Coronary artery (tissue), 2 donors: ENCODE results near the gene OPN5.
A peak's percentile ranks its signal among the peaks of the same experiment; 100 is the strongest.

Experiments
- DNase-seq: peaks from one replicate; pipeline ENCODE4 v3.0.0-alpha.2; 2017; ENCODE audit warnings: low spot score
- H3K27ac ChIP-seq, 2 donors: fragments of 200-600 bp; sonication (generic); one replicate each; pipeline ENCODE4 v1.5.1; 2016 to 2019
- H3K4me3 ChIP-seq: fragments of 200-600 bp; sonication (generic); 2 replicates; pipeline ENCODE4 v1.5.1; 2016; ENCODE audit warnings: mild to moderate bottlenecking, moderate library complexity
- TF ChIP-seq, protein P1 (sequence below): fragments of 200-600 bp; sonication (generic); IDR thresholded peaks from one replicate; pipeline ENCODE4 v1.5.1; 2019; ENCODE audit warnings: antibody characterized with exemption

The OPN5 gene, protein sequence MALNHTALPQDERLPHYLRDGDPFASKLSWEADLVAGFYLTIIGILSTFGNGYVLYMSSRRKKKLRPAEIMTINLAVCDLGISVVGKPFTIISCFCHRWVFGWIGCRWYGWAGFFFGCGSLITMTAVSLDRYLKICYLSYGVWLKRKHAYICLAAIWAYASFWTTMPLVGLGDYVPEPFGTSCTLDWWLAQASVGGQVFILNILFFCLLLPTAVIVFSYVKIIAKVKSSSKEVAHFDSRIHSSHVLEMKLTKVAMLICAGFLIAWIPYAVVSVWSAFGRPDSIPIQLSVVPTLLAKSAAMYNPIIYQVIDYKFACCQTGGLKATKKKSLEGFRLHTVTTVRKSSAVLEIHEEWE

GRCh38 chr6:47781732-47782131, at the start of gene OPN5:
OPN5 (plus strand) TSS chr6:47782032; CDS start chr6:47782067, 35 bp downstream.
- DNase-seq, result no peak
- Histone ChIP-seq H3K4me3 (peak within 1 kb of the TSS; percentile 53), H3K27ac (no peak within 1 kb of the TSS)
- TF ChIP-seq, protein P1, sequence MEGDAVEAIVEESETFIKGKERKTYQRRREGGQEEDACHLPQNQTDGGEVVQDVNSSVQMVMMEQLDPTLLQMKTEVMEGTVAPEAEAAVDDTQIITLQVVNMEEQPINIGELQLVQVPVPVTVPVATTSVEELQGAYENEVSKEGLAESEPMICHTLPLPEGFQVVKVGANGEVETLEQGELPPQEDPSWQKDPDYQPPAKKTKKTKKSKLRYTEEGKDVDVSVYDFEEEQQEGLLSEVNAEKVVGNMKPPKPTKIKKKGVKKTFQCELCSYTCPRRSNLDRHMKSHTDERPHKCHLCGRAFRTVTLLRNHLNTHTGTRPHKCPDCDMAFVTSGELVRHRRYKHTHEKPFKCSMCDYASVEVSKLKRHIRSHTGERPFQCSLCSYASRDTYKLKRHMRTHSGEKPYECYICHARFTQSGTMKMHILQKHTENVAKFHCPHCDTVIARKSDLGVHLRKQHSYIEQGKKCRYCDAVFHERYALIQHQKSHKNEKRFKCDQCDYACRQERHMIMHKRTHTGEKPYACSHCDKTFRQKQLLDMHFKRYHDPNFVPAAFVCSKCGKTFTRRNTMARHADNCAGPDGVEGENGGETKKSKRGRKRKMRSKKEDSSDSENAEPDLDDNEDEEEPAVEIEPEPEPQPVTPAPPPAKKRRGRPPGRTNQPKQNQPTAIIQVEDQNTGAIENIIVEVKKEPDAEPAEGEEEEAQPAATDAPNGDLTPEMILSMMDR, result no peak

GRCh38 chr6:47733879-47734558, 47.8 kb upstream of the OPN5 start:
- DNase-seq, result no peak
- no peak overlapping the region for H3K27ac ChIP-seq
- TF ChIP-seq, protein P1, result no peak
- H3K4me3 ChIP-seq, result no peak overlapping the region

DNA sequence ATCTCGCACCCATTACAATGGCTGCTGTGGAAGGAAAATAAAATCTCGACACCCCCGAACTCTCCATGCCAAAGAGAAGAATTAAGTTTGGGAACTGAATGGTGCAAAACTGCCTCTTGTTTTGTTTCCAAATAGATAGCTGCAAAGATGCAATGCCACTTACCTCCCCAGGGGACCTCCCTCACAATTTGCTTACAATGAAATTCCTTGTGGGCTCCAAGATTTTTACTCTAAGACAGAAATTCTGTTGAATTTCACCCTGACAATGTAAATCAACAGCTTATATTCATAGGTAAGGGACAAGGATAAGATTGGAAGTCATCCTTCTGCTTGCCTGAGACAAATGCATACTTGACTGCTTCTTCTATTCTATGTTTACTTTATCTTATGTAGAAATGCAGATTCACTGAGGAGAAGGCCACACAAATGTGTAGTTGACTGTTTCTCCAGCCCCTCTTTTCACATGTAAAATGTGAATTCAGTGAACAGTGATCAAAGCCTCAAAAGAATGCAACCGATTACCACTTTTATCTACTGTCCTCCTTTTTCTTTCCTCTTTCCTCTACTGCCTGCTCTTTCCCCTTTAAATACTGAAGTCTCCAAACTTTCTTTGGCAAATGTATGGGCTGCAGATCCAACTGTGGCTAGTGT, 46.9 kb upstream of the OPN5 start:
- Histone ChIP-seq H3K27ac (no peak overlapping the region), H3K4me3 (no peak overlapping the region)
- TF ChIP-seq, protein P1, result no peak
- DNase-seq, result no peak

- Histone ChIP-seq H3K4me3 (no peak overlapping the region), H3K27ac (no peak overlapping the region)
- TF ChIP-seq, protein P1, result no peak
Measured at GRCh38 chr6:47736083-47736700, 45.6 kb upstream of the OPN5 start.

DNA sequence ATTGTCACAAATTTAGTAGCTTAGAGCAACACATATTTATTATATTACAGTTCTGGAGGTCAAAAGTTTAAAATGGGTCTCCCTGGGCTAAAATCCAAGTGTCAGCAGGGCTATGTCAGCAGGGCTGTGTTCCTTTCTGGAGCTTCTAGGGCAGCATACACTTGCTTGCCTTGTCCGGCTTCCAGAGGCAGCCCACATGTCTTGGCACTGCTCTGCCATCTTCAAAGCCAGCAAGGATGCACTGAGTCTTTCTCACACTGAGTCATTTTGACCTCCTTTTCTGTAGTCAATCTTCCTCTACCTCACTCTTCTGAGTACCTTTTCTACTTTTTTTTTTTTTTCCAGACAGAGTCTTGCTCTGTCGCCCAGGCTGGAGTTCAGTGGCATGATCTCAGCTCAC, 44.4 kb upstream of the OPN5 start:
- TF ChIP-seq, protein P1, result no peak
- no peak for DNase-seq
- H3K4me3 ChIP-seq, result no peak overlapping the region
- no peak overlapping the region for H3K27ac ChIP-seq

More at GRCh38 chr6:47736083-47736700, 45.6 kb upstream of the OPN5 start:
- no peak for DNase-seq

DNA sequence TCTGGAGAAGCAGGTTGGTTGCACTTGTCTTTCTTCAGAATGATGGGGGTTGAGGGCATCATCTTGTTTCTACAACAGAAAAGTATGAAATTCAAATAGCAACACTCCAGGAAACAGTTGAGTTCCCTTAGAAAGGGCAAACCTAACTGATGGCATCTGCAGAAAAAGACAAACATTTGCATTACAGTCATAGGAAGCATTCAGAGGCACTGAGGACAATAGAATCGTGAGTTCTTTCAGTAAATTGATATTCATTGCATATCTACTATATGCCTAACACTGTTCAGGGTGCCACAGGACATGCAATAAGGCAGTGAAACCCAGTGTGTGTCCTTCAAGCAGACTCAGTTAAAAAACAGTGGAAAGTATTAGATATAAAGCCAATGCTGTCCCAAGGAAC, 41.1 kb upstream of the OPN5 start:
- Histone ChIP-seq H3K27ac (no peak overlapping the region), H3K4me3 (no peak overlapping the region)
- no peak for DNase-seq
- TF ChIP-seq, protein P1, result no peak
